HG02763 (cell line): ENCODE data around the gene IL1RAP.

Experiments used
- ATAC-seq: cut with Tn5 transposase; IDR thresholded peaks from one replicate; pipeline ENCODE4 v1.9.1; 2021; ENCODE audit warnings: mild to moderate bottlenecking, moderate library complexity; ENCODE audit not compliant: unreplicated experiment

IL1RAP gene

GRCh38 chr3:190607021-190607420 lies 93.1 kb downstream of the IL1RAP start:
- no peak for ATAC-seq

DNA sequence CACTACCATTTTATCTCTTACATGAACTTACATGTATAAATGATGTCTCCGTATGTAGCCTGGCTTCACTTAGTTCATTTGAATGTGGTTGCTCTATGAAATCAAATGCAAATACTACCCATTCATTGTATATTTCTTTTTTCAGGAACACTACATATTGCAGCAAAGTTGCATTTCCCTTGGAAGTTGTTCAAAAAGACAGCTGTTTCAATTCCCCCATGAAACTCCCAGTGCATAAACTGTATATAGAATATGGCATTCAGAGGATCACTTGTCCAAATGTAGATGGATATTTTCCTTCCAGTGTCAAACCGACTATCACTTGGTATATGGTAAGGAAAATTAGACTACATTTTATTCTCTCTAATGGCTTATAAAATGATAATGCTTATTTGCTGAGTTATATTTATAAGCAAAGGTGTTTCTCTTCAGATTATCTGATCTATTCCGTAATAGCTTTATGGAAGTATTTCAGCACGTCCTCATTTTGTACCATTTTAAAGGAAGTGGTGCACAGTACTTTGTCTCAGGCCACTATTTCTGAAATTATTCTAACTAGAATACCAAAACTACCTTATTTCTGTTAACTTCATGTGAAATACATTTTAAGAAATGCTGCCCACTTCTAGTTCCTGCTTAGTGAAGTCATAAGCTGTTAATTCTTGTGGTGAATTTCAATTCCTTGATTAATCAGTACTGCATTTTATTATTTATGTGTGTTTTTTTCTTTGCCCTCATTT lies 95.1 kb downstream of the IL1RAP start:
- ATAC-seq: no peak

DNA sequence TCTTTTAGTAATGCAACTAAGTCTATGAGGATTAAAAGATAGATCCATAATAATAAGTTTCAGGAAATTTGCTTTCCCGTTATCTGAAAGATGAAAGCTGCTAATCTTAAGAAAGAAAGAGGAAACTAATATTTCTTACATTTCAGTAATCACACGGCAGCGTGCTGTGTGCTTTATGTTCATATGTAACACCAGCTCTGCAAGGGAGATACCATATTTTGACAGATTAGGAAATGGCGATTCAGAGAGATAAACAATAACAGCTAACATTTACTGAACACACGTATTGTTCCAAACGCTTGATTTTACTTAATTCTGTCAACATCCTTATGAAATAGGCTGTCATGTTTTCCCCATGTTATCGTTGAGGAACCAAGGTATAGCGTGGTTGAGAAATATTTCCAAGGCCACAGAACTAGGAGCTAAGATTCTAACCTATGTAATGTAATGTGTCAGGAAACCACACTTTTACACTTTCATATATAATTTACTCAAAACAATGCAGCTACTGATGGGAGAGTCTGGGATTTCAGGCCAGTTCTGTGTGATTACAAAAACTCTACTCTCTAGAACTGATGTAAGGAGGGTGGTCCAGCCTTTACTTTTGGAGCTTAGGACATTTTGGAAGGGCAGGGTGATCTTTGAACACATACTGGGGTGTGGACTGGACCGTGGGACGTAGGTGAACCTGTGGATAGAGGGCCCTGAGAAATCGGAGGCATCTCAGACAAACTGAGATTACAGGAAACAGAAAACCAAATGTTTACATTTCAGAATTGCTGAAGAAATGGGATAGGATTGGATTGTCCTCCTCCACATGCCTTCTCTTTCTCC lies 100.6 kb downstream of the IL1RAP start:
- ATAC-seq: no peak

- ATAC-seq: no peak
These were observed 101.1 kb downstream of the IL1RAP start for GRCh38 chr3:190615060-190615384.

GRCh38 chr3:190615607-190616006 lies 101.7 kb downstream of the IL1RAP start:
- ATAC-seq: no peak

DNA sequence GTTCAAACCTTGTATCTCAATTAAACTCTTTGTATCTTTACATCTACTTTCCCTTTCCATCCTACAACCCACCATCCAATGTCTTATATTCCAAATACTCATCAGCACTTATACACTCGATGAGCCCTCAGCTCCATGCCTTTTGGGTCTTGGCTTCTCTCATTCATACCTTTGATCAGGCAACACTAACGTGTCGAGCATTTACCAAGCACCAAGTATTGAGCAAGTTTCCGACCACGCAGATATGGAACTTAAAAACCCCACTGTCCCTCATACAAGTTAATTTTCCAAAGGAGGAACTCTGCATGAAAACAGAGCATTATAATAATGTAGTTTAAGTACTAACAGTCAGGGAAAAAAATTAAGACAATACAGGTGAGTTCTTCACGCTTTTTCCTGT lies 102.8 kb downstream of the IL1RAP start:
- no peak for ATAC-seq

GRCh38 chr3:190617185-190617584 lies 103.3 kb downstream of the IL1RAP start:
- no peak for ATAC-seq

- ATAC-seq: no peak
These were observed 104.6 kb downstream of the IL1RAP start for GRCh38 chr3:190618330-190619030.

DNA sequence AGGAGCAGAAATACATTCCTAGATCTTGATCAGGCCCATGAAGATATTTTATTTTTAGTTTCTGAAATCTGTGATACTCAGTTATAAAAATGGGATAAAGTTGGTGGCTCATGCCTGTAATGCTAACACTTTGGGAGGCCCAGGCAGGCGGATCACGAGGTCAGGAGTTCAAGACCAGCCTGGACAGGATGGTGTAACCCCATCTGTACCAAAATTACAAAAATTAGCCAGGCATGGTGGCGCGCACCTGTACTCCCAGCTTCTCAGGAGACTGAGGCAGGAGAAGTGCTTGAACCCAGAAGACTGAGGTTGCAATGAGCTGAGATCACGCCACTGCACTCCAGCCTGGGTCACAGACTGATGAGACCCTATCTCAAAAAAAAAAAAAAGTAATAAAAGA lies 105.5 kb downstream of the IL1RAP start:
- ATAC-seq: no peak

GRCh38 chr3:190619761-190620160 lies 105.9 kb downstream of the IL1RAP start:
- no peak for ATAC-seq

GRCh38 chr3:190620886-190621608 lies 107.2 kb downstream of the IL1RAP start:
- ATAC-seq: no peak

GRCh38 chr3:190621927-190622326 lies 108.0 kb downstream of the IL1RAP start:
- no peak for ATAC-seq

GRCh38 chr3:190624282-190624681 lies 110.4 kb downstream of the IL1RAP start:
- no peak for ATAC-seq

- ATAC-seq: no peak
These were observed 113.2 kb downstream of the IL1RAP start for GRCh38 chr3:190626951-190627620.

DNA sequence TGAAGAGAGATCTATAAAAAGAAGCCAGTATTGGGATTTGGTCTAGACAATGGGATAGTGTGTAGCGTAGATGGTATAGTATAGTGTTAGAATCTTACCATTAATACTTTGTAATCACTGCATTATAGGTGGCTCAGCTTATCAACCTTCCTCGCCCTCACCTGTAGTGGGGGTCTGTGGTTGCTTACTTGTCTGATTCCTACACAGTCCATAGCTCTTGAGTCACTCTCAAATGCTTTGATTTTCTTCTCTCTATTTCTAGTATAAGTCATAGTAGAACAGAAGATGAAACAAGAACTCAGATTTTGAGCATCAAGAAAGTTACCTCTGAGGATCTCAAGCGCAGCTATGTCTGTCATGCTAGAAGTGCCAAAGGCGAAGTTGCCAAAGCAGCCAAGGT lies 115.2 kb downstream of the IL1RAP start:
- no peak for ATAC-seq

GRCh38 chr3:190631295-190631694 lies 117.4 kb downstream of the IL1RAP start:
- no peak for ATAC-seq

- ATAC-seq: no peak
These were observed 127.7 kb downstream of the IL1RAP start for GRCh38 chr3:190641564-190641963.

- ATAC-seq: no peak
These were observed 128.1 kb downstream of the IL1RAP start for GRCh38 chr3:190642016-190642415.

- no peak for ATAC-seq
These were observed 130.2 kb downstream of the IL1RAP start for GRCh38 chr3:190644035-190644434.

GRCh38 chr3:190644766-190645165 lies 130.9 kb downstream of the IL1RAP start:
- ATAC-seq: no peak
